ENCODE measurements around the gene CAND2.
"Not testable (repeated sequence)": the region's sequence is repeated elsewhere in the genome, so short reads cannot be mapped to it uniquely, and the experiment has no call there.

CAND2 gene

GRCh38 chr3:12832350-12833221 lies 36.1 kb downstream of the CAND2 start:
- no peak for DNase-seq

GRCh38 chr3:12833222-12834161 lies 37.0 kb downstream of the CAND2 start:
- no peak for DNase-seq

- DNase-seq, result no peak
These were observed 38.7 kb downstream of the CAND2 start for GRCh38 chr3:12835052-12835665.

- DNase-seq, result no peak
These were observed 41.0 kb downstream of the CAND2 start for GRCh38 chr3:12837295-12837986.

GRCh38 chr3:12838179-12838965 lies 41.9 kb downstream of the CAND2 start:
- no peak for DNase-seq

GRCh38 chr3:12839156-12839946 lies 42.9 kb downstream of the CAND2 start:
- DNase-seq, result no peak

- not testable (repeated sequence) for DNase-seq
These were observed 43.7 kb downstream of the CAND2 start for GRCh38 chr3:12840148-12840547.

GRCh38 chr3:12840591-12841148 lies 44.2 kb downstream of the CAND2 start:
- DNase-seq, result peak; percentile 37

GRCh38 chr3:12841149-12841969 lies 44.9 kb downstream of the CAND2 start, which contains the start of gene RPL32:
Gene RPL32, minus strand, starts transcription at chr3:12841565. Its CDS starts 1,328 bp downstream, at chr3:12840237.
- DNase-seq, result peak; percentile 97

- no peak for DNase-seq
These were observed 45.5 kb downstream of the CAND2 start for GRCh38 chr3:12841970-12842328.

GRCh38 chr3:12842469-12842868 lies 46.0 kb downstream of the CAND2 start:
- no peak for DNase-seq

GRCh38 chr3:12845811-12846210 lies 49.3 kb downstream of the CAND2 start:
- DNase-seq, result peak; percentile 19

GRCh38 chr3:12852201-12852600 lies 55.7 kb downstream of the CAND2 start:
- DNase-seq, result no peak

- DNase-seq, result not testable (repeated sequence)
These were observed 57.4 kb downstream of the CAND2 start for GRCh38 chr3:12853847-12854246.

GRCh38 chr3:12854565-12854964 lies 58.1 kb downstream of the CAND2 start:
- no peak for DNase-seq

GRCh38 chr3:12856626-12857025 lies 60.1 kb downstream of the CAND2 start:
- no peak for DNase-seq

- DNase-seq, result no peak
These were observed 63.4 kb downstream of the CAND2 start for GRCh38 chr3:12859840-12860239.

GRCh38 chr3:12861611-12862010 lies 65.1 kb downstream of the CAND2 start:
- no peak for DNase-seq

GRCh38 chr3:12862387-12862786 lies 65.9 kb downstream of the CAND2 start:
- no peak for DNase-seq

- DNase-seq, result no peak
These were observed 68.8 kb downstream of the CAND2 start for GRCh38 chr3:12865271-12865670.
